Activated naive CD4-positive, alpha-beta T cell treated with Interleukin-2 at 50 U/mL for 16 hours (primary cell): ENCODE data around the gene PAPLN.

Source experiments
- DNase-seq: peaks from one replicate; pipeline ENCODE4 v3.0.0-alpha.2; 2020

PAPLN gene

DNA sequence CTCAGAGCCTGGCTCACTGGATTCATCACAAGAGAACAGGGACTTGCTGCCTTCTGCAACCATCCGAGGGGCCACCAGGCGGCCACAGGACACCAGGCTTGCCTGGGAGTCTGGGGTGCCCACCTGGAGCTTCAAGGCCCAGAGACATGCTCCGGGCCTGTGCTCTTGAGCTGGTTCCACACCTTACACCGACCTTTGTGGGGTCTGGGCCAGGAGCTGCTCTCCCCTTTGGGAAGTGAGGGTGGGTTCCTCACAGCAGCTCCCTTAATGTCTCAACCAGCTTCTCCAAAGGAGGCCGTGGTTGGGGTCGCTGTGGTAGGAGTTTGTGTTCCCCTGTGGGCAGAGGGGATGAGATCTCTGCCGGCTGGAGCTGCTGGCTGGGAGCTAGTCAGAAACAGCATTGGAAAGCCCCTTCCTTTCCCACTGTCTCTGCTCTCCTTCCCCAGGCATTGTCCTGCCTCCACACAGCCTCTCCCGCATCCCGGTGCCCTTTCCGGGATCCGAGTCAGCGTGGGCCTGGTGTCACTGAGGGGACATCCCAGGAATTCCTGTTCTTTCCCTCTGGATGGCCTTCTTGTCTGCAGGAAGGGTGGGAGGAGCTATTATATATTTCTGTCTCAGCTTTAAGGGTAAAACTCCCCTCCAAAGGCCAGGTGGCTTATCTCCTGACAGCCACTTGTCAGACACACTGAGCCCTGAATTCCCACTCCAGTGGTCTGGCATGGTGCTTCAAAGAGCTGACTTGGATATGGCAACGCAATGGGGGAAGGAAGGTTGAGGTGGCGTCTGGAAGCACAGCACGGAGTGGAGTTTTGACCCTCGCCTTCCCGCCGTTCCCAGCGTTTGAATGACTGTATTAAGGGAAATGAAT is 5.1 kb upstream of the PAPLN start:
- no peak for DNase-seq

DNA sequence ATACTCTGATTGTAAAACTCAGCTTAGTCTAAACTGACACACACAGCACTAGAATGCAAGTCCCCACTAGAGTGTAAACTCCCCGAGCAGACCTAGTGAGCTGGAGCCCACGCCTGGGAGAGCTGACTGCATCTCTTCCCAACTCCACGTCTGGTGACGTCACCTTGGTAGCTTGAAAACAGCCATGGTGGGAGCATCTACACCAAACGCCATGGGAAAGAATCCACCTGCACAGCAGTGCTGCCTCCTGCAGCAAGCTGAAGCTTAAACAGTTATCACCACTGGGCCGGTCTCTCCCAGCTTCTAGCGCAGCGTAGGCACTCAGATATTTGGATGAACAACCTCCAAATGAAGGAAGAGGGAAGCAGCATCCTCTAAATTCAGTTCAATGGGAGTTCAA is 4.3 kb upstream of the PAPLN start:
- no peak for DNase-seq

DNA sequence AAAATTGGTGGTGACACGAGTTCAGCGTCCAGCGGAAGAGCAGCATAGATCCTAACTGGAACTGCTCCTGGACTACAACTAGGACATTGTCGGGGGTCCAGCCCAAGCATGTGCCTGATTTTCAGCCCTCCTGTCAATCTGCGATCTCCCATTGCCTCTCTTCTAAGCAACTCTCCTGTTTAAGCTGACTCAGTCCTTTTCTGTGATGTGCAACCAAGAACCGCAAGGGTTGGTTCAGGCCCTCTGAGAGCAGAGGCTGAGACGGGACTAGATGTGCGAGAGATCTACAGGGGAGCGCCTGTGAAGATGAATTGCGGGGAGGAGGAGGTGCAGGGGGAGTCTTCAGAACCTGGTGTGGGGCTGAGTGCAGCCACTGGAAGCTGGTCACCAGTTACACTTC is 3.7 kb upstream of the PAPLN start:
- no peak for DNase-seq

DNA sequence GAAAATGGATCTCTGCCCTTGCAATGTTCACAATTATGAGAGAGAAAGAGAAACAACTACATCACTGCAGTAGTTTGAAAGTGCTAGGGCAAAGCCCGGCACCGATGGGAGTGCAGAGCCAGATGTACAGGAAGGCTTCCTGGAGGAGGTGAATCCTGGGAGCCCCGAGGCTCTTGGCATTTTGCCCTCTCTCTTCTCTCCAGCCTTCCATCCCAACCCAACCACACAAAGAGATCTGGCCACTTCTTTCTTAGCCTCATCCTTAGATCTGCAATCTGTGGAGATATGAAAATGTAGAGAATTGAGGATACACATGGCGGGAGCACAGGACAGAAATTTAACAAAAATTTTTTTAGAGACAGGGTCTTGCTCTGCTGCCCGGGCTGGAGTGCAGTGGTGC is 3.3 kb upstream of the PAPLN start:
- DNase-seq = no peak

DNA sequence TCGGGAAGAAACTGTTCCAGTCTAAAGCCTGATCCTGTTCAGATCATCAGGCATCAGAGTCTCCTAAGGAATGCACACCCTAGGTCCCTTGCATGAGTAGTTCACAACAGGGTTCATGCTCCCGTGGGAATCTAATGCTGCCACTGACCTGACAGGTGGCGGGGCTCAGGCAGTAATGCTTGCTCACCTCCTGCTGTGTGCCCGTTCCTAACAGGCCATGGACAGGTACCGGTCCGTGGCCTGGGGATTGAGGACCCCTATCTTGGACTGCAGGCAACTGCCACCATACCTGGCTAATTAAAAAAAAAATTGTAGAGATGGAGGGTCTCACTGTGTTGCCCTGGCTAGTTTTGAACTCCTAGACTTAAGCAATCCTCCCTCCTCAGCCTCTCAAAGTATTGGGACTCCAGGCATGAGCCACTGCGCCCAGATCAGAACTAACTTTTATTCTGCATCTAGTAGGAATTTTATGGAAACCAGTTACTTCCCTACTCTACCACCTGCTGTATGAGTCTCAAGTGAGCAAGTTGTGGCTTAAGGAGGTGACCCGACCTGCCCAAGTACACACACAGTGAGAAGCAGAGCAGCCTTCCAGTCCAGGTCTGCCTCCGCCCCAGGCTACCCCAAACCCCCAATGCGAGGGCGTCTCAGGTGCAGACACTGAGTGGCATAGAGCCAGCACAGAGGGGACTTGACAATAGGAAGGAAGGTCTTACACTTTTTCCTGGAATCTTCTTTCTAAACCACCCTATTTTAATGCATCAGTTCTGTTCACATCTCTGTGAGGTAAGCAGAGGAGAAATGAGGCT is 2.5 kb upstream of the PAPLN start:
- no peak for DNase-seq

DNA sequence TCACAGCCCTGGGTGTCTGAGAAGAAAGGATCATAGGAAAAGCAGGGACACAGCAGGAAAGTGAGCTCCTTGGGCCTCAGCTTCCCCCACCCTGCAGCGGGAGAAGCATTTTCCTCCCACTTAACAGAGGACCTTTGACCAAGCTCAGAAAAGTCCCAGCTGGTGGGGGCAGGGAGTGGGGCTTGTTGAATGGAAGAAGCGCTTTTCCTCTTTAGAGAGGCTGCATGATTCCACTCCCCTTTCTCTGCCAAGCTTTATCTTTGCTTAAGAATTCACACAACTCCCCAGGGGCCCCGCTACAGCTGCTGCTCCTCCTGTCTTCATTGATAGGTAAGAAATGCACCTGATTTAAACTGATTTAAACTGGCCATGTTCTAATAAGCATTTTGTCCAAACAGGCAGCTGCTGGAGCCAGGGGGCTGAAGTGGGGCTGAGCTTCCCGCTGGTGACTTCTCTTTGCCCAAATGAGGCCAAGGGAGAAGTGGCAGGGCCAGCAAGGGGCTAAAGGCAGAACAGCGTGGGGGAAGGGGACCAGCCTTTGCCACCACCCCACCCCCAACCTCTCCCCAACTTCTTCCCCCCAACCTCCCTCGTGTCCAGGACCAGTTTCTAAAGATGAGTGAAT is 1.7 kb upstream of the PAPLN start:
- DNase-seq = no peak

DNA sequence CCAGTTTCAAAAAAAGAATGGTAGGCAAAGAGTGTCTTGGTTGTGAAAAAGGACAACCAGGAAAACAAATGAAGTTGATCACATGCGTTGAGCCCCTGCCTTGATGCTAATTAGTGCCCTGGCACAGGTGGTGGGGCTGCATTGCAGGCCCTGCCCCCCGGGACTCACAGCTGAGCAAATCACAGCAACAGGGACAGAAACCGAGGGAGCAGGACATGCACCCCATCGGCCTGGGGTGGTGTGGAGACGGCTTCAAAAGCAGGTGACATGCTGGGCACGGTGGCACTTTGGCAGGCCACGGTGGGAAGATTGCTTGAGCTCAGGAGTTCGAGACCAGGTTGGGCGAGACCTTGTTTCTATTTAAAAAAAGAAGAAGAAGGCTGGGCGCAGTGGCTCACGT is 1.1 kb upstream of the PAPLN start:
- DNase-seq = no peak

DNA sequence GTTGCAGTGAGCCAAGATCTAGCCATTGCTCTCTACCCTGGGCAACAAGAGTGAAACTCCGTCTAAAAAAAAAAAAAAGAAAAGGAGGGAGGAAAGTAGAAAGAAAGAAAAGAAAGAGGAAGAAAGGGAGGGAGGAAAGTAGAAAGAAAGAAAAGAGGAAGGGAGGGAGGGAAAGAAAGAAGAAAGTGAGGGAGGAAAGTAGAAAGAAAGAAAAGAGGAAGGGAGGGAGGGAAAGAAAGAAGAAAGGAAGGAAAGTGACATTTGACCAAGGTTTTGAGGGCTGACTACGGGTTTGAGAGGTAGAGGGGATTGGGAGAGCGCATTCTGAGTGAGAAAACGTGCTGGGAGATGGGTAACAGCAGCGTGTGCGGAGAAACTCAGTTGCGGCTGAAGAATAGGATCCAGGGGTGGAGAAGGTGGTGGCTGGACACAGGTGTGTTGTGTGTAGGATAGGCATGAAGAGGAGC is 521 bp upstream of the PAPLN start:
- no peak for DNase-seq

DNA sequence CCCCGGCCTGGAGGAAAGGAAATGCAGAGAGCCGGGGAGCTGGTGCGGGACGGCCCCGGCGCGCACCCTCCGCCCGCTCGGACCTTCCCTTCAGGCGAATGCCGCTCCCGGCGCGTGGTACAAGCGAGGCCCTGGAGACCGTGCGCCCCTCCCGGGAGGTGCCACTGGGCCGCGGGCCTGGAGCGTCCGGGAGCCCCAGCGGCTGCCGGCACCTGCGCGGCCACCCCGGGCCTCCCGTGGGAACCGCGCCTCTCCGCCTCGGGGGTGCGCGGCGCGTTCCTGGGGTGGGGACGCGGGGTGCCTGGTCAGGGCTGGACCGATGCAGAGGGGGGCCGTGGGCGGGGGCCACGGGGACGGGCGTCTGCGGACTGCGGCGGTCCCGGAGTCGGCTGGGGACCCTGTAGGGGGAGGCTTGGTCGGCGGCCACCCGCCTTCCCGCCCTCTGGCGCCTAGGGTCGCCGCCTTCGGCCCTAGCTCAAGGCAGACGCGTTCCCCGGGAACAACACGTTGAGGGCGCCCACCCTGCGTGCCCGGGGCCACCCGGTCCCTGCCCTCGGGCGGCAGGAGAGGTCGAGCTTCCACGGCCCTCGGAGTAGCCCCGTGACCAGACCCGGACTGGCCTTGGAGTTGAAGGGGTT is 599 bp downstream of the PAPLN start:
- no peak for DNase-seq

DNA sequence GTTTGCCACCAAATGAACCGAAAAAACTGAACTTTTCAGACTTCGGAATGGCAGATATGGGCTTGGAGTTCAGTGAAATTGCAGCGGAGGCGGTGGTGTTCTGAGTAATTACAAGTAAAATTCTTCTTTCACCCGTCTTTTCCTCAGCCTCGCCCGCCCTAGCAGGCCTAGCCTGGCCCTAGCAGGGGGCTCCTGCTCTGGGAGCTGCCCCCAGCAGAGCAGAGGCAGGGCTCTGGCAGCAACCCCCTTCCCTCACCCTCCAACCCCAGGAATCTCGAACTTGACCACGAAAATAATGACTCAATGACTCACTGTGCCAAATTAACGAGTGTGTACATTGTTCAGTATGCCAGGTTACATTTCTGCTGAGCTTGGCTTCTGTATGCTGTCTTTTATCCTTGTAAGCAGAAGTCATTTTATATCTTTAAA is 1.1 kb downstream of the PAPLN start:
- no peak for DNase-seq

DNA sequence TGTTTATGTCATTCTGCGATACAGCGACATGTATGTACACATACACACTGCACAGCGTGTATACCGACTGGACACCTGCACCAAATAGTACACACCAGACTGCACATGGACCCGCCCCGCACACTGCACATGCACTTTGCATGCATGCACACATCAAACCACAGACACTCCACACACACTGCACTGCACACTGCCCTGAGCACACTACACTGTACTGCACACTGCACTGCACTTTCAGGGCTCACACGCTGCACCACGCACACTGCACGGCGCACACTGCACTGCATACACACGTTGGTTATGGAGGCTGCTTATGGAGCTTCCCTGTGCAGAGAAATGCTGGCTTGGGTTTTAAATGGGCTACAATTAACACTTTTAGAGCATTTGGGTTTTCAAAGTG is 1.6 kb downstream of the PAPLN start:
- DNase-seq = no peak

DNA sequence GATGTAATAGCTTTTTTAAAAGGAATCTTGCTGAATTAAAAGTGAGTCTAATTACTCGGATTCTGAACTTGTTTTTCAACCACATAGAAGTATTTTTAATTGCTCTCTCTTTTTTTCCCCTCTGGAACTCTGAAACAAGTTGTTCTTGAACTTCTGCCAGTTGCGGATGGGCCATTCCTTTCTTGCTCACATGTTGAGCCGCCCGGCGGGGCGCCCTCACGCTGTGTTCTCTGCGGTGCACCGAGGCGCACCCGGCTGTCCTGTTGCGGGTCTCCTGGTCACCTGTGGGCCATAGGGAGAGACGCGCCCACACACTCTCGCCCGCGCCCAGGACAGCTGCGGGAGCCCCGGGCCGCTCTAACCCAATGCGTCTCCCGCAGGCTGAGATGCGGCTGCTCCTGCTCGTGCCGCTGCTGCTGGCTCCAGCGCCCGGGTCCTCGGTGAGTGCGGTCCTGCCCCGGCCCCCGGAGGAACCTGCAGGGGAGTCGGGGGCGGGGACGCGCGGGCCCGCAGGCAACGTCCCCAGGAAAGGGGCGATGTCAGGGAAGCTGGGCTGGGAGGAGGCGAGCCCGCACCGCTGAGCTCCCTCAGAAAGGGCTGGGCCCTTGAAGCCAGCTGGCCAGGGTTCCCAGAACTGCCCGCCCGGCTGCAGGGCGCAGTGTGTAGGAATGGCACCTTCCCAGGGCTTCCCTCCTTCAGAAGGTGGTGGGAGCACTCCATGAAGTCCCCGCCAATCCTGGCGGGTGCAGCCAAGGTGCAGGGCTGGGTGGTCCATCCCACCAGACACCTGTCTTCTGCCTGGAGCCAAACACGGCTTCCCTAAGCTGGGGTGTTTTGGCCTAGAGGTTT is 2.3 kb downstream of the PAPLN start:
- DNase-seq = no peak

DNA sequence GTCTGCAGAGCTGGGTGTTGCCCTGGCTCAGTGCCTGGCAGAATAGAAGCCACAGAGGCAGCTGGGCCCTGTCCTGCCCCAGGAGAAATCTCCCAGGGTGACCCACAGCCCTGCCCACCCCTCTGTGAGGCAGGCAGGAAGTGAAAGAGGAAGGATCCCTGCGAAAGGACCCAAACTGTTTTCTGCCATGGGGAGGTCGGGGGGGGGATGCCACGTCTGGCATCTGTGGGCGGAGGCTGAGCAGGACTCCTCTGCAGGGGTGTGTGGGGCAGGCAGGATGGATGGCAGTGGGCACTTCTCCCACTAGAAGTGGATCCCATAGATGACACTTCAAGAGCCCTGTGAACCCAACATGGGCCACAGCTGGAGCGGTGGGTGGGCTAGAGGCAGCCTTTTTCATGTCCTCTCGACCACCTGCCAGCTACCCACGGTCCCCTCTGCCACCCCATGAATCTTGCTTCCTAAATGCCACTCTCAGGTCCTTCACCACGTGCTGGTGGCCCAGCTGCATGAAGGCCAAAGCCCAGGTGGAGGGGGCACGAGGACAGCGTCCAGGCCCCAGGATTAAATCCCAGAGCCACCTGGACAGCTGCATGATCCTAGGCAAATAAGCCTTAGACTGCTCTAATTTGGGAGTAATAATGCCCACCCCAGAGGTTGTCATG is 3.6 kb downstream of the PAPLN start:
- no peak for DNase-seq

DNA sequence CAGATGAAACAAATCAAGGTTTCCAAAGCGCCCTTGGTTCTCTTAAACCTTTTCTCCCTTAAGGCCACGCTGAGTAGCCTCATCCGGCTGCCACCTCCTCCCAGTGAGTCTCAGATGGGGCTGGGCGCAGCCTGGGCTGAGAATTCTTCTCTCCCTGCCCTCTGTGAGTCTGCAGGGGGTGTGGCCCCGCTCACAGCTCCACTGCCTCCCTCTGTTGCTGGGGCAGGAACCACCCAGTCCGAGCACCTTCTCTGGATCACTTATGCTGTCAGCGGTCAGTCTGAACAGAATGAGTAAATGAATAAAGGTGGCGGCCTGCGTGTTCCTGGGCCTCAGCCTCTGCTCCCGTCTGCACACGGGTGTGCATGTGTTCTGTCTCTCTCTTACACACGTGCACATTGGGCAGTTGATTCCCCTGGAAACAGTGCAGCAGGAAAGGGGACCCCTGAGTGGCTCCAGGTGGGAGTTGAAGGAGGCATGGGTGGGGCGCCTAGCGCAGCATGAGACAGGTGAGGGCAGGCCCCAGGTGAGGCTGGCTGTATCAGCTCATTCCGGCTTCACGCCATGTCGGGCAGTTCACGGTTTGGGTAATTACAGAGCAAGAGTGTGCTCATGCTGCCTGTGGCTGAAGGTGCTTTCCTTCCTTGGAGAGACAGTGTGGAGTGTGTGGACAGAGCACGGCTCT is 4.3 kb downstream of the PAPLN start:
- DNase-seq = no peak

DNA sequence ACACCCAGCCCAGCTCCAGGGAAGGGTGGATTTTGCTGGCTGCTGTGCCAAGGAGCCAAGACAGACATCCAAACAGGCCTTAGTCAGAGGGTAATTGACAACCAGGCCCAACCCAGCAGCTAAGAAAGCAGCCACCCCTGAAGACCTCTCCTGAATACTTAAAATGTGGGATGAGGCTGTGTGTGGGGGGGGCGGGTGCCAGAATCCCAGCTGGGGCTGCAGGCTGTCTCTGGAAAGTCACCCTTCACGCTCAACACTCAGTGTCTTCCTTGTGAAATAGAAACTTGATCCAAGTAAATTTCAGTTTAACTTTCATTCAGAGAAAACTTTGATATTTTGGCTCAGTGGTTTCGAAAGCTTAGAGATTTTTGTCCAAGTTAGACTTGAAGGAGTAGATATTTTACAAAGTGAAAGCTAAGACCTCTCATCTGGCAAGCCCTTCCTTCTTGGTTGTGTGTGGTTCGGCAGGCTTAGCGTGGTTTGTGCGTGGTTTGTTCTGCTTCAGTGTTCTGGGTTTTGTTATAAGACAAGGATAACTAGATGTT is 5.1 kb downstream of the PAPLN start:
- no peak for DNase-seq

DNA sequence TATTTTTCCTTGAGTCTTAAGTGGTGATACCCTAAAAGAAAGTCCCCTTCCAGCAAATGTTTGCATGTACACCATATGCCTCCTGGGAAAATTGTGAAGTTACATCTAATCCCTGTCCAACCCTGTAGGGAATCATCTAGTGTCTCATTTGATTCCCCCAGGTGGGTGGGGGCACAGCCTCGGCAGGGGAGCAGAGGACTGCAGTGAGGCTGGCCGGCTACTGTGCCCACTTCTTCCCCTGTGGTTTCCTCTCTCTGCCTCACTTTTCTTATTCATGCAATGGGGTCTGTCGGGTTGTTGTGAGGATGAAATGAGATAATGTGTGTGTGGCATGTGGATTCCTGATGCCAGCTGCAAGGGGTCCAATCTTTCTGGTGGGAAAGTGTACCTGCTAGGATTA is 6.0 kb downstream of the PAPLN start:
- no peak for DNase-seq

DNA sequence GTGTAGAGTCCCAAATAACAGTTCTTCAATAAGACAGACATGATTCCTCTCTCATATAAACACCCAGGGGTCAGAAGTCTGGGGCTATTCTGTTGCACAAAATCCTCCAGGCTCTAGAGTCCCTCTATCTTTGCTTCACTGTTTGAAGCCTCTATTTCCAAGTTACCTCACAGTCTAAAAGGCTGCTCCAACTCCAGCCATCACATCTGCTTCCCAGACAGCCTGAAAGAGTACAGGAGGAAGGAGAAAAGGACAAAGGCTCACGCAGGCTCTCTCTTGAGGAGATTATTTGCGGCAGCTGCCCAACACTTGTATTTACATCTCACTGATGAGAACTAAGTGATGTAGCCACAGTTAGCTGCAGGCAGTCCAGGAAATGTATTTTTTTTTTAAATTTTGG is 6.4 kb downstream of the PAPLN start:
- DNase-seq = no peak

DNA sequence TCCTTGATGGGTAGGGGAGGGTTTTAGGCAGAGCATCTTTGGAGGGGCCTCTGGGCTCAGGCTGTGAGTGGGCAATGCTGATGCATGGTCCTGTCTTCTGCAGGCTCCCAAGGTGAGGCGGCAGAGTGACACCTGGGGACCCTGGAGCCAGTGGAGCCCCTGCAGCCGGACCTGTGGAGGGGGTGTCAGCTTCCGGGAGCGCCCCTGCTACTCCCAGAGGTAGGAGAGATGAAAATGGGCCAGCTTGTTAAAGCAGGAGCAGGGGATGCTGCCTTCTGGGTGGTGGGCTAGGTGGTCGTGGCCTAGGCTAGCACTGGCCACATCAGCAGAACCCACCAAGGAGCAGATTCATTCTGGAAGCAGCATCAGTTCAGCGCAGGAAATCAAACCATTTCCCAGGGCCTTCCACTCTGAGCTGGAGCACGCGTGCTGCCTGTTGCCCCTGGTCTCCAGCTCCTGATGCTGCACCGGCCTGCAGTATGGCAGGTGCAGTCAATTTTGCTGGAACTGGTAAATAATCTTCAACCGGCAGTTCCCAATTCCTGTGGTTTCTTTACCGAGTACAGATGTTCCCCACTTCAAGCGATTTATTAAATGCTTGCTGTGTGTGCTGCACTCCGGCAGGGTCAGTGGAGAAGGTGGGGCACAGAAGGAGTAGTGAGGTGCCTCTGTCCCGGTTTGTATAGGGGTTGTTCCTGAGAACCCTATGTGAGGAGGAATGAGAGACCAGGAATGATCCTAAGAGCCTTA is 7.4 kb downstream of the PAPLN start:
- no peak for DNase-seq

DNA sequence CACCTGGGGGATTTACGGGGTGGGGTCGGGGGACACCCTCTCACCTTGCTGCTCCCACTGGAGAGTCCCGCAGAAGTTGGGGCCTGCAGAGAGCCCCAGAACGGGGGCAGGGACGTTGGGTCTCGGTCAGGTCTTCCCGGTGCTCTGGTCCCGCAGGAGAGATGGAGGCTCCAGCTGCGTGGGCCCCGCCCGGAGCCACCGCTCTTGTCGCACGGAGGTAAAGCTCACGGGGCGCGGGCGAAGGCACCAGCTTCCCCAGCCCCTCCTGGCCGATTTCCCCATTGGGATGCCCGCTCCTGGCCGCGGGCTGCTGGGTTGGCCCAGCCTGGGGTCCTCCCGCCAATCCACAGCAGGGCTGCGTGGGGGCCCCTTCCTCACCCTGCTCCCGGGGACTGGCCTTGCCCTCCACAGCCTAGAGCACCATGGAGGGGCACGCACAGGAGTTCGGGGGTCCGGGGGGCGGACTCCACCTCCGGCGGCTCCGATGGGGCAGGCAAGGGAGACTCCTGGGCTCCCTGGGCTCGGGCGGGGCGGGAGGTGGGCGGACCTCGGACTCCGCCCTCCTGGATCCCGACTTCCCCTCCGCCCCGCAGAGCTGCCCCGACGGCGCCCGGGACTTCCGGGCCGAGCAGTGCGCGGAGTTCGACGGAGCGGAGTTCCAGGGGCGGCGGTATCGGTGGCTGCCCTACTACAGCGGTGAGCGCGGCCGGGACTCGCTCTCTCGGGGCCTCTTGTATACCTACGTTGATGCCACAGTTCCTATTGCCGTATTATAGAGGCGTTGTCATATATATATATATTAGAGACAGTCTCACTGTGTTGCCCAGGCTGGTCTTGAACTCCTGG is 8.4 kb downstream of the PAPLN start:
- peak; percentile 48 for DNase-seq
